ENCODE results near the gene SPACDR. TPM values are rescaled to one million over a fixed set of nuclear protein-coding genes. Genes with fewer than 3 reads are reported as not detected.

SPACDR gene
- total and polyA plus RNA-seq, 2 experiments from 2014 or later, result 0.42 to 0.52 TPM

DNA sequence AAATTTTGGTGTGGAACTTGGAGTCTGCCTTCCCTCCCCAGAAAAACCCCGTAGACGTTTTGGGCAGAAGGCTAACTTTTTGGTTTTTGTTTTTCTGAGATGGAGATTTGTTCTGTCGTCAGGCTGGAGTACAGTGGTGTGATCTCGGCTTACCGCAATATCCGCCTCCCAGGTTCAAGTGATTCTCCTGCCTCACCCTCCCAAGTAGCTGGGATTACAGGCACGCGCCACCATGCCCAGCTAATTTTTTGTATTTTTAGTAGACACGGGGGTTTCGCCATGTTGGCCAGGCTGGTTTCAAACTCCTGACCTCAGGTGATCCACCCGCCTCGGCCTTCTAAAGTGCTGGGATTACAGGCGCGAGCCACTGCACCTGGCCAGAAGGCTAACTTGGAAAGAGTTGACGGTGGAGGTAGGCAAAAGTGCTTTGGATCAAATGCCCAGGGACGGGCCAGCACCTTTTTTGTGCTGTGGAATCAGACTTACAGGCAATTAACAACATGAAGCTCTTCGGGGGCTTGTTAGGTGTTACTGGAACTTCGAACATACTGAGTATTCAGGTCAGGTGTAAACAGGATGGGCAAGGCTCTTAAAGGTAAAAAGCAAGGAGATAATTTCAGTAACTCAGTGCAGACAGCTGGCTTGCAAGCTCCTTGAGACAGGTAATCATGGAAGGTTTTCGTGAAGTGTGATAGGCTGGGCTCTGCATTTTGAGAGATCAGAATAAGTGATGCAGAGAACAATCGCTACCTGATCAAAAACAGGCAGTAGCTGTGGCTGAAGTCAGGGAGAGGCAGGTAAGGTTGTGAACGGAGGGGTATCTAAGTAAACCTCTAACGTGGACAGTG lies 29.5 kb downstream of the SPACDR start (continued):
- TF ChIP-seq, protein P1, sequence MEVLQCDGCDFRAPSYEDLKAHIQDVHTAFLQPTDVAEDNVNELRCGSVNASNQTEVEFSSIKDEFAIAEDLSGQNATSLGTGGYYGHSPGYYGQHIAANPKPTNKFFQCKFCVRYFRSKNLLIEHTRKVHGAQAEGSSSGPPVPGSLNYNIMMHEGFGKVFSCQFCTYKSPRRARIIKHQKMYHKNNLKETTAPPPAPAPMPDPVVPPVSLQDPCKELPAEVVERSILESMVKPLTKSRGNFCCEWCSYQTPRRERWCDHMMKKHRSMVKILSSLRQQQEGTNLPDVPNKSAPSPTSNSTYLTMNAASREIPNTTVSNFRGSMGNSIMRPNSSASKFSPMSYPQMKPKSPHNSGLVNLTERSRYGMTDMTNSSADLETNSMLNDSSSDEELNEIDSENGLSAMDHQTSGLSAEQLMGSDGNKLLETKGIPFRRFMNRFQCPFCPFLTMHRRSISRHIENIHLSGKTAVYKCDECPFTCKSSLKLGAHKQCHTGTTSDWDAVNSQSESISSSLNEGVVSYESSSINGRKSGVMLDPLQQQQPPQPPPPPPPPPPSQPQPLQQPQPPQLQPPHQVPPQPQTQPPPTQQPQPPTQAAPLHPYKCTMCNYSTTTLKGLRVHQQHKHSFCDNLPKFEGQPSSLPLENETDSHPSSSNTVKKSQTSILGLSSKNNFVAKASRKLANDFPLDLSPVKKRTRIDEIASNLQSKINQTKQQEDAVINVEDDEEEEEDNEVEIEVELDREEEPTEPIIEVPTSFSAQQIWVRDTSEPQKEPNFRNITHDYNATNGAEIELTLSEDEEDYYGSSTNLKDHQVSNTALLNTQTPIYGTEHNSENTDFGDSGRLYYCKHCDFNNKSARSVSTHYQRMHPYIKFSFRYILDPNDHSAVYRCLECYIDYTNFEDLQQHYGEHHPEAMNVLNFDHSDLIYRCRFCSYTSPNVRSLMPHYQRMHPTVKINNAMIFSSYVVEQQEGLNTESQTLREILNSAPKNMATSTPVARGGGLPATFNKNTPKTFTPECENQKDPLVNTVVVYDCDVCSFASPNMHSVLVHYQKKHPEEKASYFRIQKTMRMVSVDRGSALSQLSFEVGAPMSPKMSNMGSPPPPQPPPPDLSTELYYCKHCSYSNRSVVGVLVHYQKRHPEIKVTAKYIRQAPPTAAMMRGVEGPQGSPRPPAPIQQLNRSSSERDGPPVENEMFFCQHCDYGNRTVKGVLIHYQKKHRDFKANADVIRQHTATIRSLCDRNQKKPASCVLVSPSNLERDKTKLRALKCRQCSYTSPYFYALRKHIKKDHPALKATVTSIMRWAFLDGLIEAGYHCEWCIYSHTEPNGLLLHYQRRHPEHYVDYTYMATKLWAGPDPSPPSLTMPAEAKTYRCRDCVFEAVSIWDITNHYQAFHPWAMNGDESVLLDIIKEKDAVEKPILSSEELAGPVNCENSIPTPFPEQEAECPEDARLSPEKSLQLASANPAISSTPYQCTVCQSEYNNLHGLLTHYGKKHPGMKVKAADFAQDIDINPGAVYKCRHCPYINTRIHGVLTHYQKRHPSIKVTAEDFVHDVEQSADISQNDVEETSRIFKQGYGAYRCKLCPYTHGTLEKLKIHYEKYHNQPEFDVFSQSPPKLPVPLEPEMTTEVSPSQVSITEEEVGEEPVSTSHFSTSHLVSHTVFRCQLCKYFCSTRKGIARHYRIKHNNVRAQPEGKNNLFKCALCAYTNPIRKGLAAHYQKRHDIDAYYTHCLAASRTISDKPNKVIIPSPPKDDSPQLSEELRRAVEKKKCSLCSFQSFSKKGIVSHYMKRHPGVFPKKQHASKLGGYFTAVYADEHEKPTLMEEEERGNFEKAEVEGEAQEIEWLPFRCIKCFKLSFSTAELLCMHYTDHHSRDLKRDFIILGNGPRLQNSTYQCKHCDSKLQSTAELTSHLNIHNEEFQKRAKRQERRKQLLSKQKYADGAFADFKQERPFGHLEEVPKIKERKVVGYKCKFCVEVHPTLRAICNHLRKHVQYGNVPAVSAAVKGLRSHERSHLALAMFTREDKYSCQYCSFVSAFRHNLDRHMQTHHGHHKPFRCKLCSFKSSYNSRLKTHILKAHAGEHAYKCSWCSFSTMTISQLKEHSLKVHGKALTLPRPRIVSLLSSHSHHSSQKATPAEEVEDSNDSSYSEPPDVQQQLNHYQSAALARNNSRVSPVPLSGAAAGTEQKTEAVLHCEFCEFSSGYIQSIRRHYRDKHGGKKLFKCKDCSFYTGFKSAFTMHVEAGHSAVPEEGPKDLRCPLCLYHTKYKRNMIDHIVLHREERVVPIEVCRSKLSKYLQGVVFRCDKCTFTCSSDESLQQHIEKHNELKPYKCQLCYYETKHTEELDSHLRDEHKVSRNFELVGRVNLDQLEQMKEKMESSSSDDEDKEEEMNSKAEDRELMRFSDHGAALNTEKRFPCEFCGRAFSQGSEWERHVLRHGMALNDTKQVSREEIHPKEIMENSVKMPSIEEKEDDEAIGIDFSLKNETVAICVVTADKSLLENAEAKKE (CRISPR knock-in tag; IDR thresholded peaks at IDR 0.05), result no peak
- TF ChIP-seq STAT1 (IDR thresholded peaks at IDR 0.05; ENCODE audit: unreplicated experiment) (no peak), ZNF114 (CRISPR knock-in tag; IDR thresholded peaks at IDR 0.05) (no peak), ZNF331 (CRISPR knock-in tag; IDR thresholded peaks at IDR 0.05; ENCODE audit: low read depth) (no peak)
- TF ChIP-seq, protein P2, sequence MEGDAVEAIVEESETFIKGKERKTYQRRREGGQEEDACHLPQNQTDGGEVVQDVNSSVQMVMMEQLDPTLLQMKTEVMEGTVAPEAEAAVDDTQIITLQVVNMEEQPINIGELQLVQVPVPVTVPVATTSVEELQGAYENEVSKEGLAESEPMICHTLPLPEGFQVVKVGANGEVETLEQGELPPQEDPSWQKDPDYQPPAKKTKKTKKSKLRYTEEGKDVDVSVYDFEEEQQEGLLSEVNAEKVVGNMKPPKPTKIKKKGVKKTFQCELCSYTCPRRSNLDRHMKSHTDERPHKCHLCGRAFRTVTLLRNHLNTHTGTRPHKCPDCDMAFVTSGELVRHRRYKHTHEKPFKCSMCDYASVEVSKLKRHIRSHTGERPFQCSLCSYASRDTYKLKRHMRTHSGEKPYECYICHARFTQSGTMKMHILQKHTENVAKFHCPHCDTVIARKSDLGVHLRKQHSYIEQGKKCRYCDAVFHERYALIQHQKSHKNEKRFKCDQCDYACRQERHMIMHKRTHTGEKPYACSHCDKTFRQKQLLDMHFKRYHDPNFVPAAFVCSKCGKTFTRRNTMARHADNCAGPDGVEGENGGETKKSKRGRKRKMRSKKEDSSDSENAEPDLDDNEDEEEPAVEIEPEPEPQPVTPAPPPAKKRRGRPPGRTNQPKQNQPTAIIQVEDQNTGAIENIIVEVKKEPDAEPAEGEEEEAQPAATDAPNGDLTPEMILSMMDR (conservative IDR thresholded peaks at IDR 0.05; ENCODE audit: low read depth in 2 of 2), result no peak

Measured in GM23338 (cell line).